Head of caudate nucleus (tissue), 42 donors: ENCODE data around the gene SLF1.
A peak's percentile ranks its signal among the peaks of the same experiment; 100 is the strongest.

ENCODE experiments used
- DNase-seq, 42 donors: peaks; one replicate each; pipeline versions ENCODE4 v3.0.0 to v3.0.0-alpha.2; 2020 to 2021; ENCODE audit warnings: mixed read lengths in 7 of 42
- intact Hi-C: fragments of 100-400 bp; cut with DNase I; formaldehyde crosslinking; loops from one replicate; pipeline ENCODE4 v1.15.0; 2022

The SLF1 gene

DNA sequence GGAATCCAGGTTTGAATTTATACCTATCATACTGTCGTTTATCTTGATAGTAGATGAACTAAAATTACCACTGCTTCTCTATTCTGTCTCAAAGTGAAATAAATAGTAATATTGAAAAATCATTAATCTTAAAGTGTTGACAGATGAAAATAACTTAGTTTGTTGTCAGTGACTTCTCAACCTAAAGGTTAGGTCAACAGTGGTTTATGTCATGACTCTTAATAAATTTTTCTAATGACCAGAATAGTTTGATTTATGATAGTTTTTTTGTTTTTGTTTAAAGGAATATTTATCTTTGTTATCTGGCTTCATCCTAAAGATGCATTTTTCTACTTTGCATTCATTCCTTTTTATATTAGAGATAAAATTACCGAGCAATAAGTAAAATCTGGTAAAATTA is 81.1 kb downstream of the SLF1 start:
- intact Hi-C loops: no loop called here

GRCh38 chr5:94700592-94700991 is 82.1 kb downstream of the SLF1 start:
- intact Hi-C loops: no loop called here
- DNase-seq: no peak

More for the DNA sequence above, 81.1 kb downstream of the SLF1 start:
- DNase-seq: no peak

GRCh38 chr5:94702729-94703128 is 84.3 kb downstream of the SLF1 start:
- intact Hi-C loops: no loop called here

GRCh38 chr5:94705427-94705826 is 87.0 kb downstream of the SLF1 start:
- intact Hi-C loops: no loop called here
- no peak for DNase-seq

More at GRCh38 chr5:94702729-94703128, 84.3 kb downstream of the SLF1 start:
- no peak for DNase-seq

- intact Hi-C loops: no loop called here
- no peak for DNase-seq
These were observed 88.9 kb downstream of the SLF1 start for GRCh38 chr5:94707359-94707758.

- DNase-seq: no peak
- intact Hi-C loops: no loop called here
These were observed 90.8 kb downstream of the SLF1 start for GRCh38 chr5:94709277-94709676.

- intact Hi-C loops: no loop called here
- DNase-seq: no peak
These were observed 93.3 kb downstream of the SLF1 start for GRCh38 chr5:94711785-94712184.

GRCh38 chr5:94715768-94716167 is 97.3 kb downstream of the SLF1 start:
- intact Hi-C loops: no loop called here
- DNase-seq: peak in 2 of 42 donors; percentile 10 to 13

DNA sequence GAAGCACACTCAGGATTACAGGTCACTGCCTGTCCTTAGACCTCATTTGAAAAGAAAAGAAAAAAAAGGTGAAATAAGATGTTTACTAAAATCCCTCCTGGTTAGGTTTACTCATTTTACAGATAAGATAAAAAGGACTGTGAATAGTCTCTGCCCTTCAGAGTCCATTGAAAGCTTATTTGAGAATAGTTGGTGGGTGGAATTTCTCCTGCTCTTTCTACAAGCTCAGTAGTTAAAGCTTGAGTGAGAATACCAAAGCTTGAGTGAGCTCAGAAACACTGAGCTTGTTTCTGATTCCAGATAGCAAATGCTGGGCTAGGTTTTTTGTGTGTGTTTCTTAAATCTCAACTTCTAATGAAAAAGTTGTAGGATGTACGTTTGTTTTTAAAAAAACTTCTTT is 106.7 kb downstream of the SLF1 start:
- DNase-seq: no peak
- intact Hi-C loops: no loop called here

GRCh38 chr5:94731471-94731870 is 113.0 kb downstream of the SLF1 start:
- DNase-seq: no peak
- intact Hi-C loops: no loop called here

DNA sequence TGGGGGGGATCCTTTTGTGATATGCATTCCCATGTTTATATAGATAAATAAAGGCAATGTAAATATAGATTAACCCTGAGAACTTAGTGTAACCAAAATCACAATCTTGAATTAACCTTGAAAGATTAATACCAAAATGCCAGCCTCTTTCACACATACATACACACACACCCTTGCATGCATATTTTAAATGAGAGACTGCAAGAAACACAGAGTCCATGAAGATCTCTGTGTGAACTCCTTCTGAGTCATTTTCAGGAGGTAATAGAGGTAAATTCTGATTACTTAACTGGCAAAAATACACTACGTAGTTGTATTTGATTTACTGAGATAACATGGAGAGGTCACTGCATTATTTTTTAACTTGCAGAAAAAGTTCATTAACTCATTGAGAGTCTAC is 118.0 kb downstream of the SLF1 start:
- DNase-seq: no peak
- intact Hi-C loops: no loop called here

- no peak for DNase-seq
These were observed 121.8 kb downstream of the SLF1 start for GRCh38 chr5:94740286-94740685.

DNA sequence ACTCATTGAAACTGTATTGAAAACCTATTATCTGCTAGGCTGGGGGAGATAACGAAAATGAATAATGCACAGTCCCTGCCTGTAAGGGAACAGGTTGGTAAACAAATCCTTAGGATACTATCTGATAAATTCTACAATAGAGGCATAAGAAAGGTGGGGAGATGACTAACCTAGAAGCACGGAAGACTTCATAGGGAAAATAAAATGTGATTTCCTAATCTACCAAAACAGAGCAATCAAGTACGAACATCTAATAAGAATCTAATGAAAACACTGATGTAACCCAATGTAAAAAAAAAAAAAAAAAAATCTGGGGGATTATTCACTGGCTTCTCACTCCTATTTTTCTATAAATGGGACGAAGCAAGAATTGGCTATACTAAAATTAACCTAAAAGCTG is 124.4 kb downstream of the SLF1 start:
- intact Hi-C loops: no loop called here
- no peak for DNase-seq

More at GRCh38 chr5:94740286-94740685, 121.8 kb downstream of the SLF1 start:
- intact Hi-C loops: no loop called here

DNA sequence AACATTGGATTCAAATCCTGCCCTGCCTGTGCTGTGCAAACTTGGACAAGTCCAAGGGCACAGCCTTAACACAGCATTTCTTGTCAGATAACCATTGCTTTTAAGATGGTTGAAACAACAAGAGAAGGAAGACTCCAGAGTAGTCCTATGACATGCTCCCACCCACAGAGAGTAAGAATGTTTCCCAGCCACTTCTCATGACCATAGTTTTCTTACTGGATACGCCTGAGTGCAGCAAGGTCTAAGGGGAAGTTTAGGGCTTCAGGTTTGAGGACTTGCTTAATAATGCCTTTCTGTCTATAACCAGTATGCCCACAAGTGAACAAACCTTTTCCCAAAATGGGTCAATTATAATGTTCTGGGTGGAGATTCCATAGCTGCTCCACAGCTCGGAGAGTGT is 126.4 kb downstream of the SLF1 start:
- no peak for DNase-seq
- intact Hi-C loops: no loop called here

- intact Hi-C loops: no loop called here
- DNase-seq: peak in 1 of 42 donors; percentile 10
These were observed 127.6 kb downstream of the SLF1 start for GRCh38 chr5:94745786-94746730.

DNA sequence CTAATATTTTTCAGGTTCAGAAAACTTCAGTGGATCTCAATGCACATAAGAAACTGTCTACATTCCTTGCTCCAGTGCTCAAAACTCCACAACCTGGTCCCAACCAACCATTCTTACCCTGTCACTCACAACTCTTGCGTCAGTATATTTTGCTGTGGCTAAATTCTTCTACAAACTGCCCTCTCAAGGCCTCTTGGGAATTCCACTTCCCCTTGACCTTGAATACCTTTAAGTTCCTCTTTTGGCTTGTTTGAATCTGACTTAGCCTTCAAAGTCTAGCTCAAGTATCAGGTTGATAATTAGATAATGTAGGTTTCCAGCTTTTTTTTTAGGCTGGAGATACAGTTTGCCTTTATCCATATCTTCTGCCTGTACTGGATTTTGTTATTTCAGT is 128.3 kb downstream of the SLF1 start:
- intact Hi-C loops: no loop called here
- DNase-seq: no peak
